D721Med (cell line): Measurements from ENCODE around the gene SLC46A3.

Experiments used
- DNase-seq: peaks from one replicate; pipeline ENCODE4 v3.0.0; 2011; ENCODE audit warnings: low spot score; ENCODE audit not compliant: insufficient read length
- FAIRE-seq: peaks from 2 replicates; lab custom pipeline; 2011; peaks lifted over from hg19 to GRCh38; lab: Jason Lieb, UNC
- TF ChIP-seq, protein P1 (sequence below): IDR thresholded peaks from 2 replicates; pipeline ENCODE4 v1.5.1; 2012; ENCODE audit warnings: mild to moderate bottlenecking, control low read depth; ENCODE audit not compliant: insufficient read depth; ENCODE audit errors: missing control alignments

SLC46A3 gene

DNA sequence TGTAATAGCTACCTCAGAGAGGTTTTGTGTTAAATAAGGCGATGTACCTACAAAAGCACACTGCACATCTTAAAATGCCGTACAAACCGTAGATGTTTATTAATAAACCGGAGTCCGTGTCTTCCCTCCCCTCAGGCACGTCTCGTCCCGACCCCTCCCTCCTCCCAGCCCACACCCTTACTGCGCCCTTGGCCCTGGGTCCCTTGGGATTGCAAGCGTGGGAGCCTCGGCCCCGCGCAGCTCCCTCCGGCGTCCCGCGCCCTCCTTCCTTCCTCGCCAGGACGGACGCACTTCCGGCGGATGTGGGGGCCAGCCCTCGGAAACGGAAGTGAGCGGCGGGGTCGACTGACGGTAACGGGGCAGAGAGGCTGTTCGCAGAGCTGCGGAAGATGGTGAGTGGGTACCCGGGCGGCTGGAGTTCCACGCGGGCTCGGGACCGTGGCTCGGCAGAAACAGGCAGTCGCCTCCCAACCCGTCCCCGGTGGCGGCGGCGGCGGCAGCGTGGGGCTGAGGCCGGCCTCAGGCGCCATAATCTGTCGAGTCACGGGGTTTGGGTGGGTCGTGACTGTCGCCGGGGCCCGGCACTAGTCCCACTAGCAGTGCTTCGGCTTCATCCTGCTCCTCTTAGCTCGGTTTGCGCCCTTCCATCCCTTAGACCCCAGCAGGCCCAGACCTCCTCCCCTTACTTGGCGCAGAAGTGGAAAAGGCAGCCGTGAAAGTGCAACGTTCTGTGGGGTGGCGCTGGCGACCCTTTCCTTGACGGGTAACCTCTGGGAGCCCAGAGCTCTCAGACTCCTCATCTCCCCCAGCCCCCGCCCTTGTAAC, 59.8 kb downstream of the SLC46A3 start, which contains the start of gene POMP:
TSS of gene POMP (plus strand) at position 335 of the 825 bp plus-strand sequence. CDS start at position 390, 55 bp downstream.
- DNase-seq (peak; percentile 73), FAIRE-seq (no peak)
- TF ChIP-seq, protein P1, sequence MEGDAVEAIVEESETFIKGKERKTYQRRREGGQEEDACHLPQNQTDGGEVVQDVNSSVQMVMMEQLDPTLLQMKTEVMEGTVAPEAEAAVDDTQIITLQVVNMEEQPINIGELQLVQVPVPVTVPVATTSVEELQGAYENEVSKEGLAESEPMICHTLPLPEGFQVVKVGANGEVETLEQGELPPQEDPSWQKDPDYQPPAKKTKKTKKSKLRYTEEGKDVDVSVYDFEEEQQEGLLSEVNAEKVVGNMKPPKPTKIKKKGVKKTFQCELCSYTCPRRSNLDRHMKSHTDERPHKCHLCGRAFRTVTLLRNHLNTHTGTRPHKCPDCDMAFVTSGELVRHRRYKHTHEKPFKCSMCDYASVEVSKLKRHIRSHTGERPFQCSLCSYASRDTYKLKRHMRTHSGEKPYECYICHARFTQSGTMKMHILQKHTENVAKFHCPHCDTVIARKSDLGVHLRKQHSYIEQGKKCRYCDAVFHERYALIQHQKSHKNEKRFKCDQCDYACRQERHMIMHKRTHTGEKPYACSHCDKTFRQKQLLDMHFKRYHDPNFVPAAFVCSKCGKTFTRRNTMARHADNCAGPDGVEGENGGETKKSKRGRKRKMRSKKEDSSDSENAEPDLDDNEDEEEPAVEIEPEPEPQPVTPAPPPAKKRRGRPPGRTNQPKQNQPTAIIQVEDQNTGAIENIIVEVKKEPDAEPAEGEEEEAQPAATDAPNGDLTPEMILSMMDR = no peak

DNA sequence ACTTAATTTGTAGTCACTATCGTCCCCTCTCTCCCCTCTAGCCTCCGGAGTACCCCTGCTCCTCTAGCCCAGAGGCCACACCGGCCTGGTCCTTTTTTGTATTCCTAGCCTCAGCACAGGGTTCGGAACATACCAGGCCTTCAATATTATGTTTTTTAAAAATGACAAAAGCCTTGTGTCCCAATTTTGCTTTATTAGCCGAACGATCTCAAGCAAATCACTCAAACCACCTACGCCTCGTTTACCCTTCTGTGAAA, 60.3 kb downstream of the SLC46A3 start:
- TF ChIP-seq, protein P1 = no peak
- no peak for FAIRE-seq
- no peak for DNase-seq

DNA sequence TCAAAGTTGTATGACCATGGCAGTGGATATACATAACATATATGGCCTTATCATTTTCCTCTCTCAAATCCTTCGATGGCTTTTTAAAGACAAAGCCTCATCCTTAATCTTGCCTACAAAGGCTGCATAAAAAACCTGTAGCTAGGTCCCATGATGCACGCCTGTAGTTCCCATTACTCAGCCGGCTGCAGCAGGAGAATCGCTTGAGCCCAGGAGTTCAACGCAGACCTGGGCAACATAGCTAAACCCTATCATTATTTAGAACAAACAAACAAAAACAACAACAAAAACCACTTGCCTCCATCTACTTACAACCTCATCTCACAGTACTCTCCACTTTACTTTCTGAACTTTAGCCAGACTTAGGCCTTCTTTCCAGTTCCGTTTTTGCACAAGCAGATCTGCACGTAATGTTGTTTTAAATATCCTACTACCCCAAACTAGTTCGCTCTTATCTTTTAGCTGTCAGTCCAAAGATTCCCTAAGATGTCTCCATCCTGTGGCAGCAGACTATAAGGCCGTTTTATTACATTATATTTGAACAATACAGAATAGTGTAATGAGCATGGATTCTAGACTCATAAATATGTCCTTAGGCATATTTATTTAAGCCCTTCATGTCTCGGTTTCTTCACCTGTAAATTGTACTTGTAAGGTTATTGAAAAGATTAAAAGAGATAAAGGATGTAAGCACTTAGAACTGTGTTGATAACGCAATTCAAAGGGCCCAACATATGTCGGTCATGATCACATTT, 60.8 kb downstream of the SLC46A3 start:
- DNase-seq = no peak
- FAIRE-seq = no peak

DNA sequence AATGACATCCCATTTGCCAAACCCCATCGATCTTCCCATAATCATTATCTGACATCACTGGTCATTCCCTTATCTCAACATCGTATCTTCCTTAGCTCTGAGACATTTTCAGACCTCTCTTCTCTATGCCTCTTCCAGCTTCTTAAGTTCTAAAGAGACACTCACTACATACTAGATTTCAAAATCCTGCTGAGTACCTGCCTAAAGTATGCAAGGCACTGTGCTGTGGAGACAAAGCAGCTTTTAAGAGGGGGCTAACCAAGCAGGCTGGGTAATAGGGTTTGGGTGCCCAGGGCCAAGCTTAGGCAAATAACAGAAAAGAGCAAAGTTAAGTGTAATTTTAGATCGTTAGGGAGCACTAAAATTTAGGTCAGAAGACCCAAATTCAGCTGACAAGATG, 63.2 kb downstream of the SLC46A3 start:
- FAIRE-seq (no peak), DNase-seq (no peak)
- TF ChIP-seq, protein P1 = no peak

More for the DNA sequence above, 60.8 kb downstream of the SLC46A3 start:
- TF ChIP-seq, protein P1 = no peak

DNA sequence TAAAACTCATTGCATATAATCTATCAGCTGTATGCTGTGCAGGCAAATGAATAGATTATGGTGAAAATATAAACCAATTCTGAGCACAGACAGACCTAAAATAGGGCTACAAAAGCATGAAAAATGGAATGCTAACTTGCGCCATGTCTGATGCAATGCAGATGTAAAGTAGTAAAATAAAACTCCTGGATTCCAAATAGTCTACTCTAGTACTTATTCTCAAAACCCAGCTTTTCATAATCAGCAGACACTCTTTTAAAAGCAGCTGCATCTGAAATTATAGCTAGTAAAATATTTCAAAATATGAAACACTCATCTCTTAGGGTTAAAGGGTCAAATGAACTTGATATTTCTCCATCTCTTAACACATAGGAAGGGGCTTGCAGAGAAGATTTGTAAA, 64.5 kb downstream of the SLC46A3 start:
- TF ChIP-seq, protein P1 = no peak
- FAIRE-seq = no peak
- DNase-seq = no peak

DNA sequence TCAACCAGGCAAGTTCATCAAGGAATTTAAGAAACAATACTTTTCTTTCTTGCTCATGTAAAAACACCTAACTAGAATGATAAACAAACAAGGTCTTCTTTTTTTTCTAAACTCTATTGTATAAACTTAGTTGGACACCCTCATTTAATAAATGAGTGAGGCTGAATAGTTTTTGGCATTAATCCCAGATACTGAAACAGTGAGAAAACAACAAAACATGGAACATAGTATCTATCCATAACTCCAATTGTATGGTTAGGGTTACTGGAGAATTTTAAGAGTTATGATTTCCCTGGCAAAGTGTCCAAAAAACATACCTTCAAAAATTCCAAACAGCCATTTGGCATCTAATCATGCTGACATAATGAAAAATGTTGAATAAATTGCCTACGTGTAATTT, 65.7 kb downstream of the SLC46A3 start:
- FAIRE-seq = no peak
- TF ChIP-seq, protein P1 = no peak
- no peak for DNase-seq
